Fibroblast of the aortic adventitia (primary cell): Measurements from ENCODE around the gene FBXO11. TPM values are rescaled to one million over a fixed set of nuclear protein-coding genes. Genes with fewer than 3 reads are reported as not detected.

Experiments
- DNase-seq: peaks from one replicate; pipeline ENCODE4 v3.0.0-alpha.2; 2010; ENCODE audit warnings: low read depth
- H3K4me3 ChIP-seq: 2 replicates; pipeline ENCODE4 v1.5.1; 2011; ENCODE audit warnings: low read depth, mild to moderate bottlenecking, control low read depth, low read length, moderate library complexity
- total RNA-seq: library from RNA; depleted of rRNA; stranded (reverse); fragments of >200 nt; gene quantifications from 2 replicates; pipeline ENCODE4 v1.2.3, GENCODE V29; 2012; ENCODE audit warnings: low replicate concordance
- TF ChIP-seq, protein P1 (sequence below): IDR thresholded peaks from 2 replicates; pipeline ENCODE4 v1.5.1; 2011; ENCODE audit warnings: mild to moderate bottlenecking, low read length, control low read depth, inconsistent platforms; ENCODE audit not compliant: insufficient read depth

FBXO11 gene
- total RNA-seq, 1 donor: 50.7 TPM

GRCh38 chr2:47784352-47784851 lies 121.9 kb downstream of the FBXO11 start:
- H3K4me3 ChIP-seq: peak overlapping the region; percentile 87
- TF ChIP-seq, protein P1, sequence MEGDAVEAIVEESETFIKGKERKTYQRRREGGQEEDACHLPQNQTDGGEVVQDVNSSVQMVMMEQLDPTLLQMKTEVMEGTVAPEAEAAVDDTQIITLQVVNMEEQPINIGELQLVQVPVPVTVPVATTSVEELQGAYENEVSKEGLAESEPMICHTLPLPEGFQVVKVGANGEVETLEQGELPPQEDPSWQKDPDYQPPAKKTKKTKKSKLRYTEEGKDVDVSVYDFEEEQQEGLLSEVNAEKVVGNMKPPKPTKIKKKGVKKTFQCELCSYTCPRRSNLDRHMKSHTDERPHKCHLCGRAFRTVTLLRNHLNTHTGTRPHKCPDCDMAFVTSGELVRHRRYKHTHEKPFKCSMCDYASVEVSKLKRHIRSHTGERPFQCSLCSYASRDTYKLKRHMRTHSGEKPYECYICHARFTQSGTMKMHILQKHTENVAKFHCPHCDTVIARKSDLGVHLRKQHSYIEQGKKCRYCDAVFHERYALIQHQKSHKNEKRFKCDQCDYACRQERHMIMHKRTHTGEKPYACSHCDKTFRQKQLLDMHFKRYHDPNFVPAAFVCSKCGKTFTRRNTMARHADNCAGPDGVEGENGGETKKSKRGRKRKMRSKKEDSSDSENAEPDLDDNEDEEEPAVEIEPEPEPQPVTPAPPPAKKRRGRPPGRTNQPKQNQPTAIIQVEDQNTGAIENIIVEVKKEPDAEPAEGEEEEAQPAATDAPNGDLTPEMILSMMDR: no peak
- peak; percentile 24 for DNase-seq

GRCh38 chr2:47783486-47784351 lies 122.6 kb downstream of the FBXO11 start:
- TF ChIP-seq, protein P1: no peak
- peak overlapping the region; percentile 87 for H3K4me3 ChIP-seq
- peak; percentile 17 for DNase-seq

GRCh38 chr2:47782671-47783485 lies 123.4 kb downstream of the FBXO11 start, which contains the start of gene MSH6:
Gene MSH6 (plus strand): TSS chr2:47783145. CDS start chr2:47783234, 89 bp downstream.
- TF ChIP-seq, protein P1: no peak
- H3K4me3 ChIP-seq: peak within 1 kb of the TSS; percentile 87
- DNase-seq: peak; percentile 78

DNA sequence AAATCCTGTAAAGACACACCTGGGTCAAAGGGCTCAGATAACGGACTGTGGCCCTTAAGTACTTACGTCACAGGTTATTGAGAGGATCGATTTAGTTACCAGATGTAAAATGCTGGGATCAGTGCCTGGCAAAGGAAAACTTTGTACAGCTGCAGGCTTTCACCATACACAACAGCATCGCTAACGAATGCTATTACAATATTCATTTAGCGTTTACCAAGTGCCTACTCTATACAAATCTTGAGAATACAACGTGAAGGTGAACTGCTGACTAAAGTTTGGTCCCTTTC lies 124.0 kb downstream of the FBXO11 start:
- TF ChIP-seq, protein P1: no peak
- peak overlapping the region; percentile 76 for H3K4me3 ChIP-seq
- no peak for DNase-seq

GRCh38 chr2:47779426-47779790 lies 126.9 kb downstream of the FBXO11 start:
- no peak for DNase-seq
- TF ChIP-seq, protein P1: no peak
- no peak overlapping the region for H3K4me3 ChIP-seq

- TF ChIP-seq, protein P1: no peak
- no peak overlapping the region for H3K4me3 ChIP-seq
- DNase-seq: no peak
Measured at GRCh38 chr2:47778698-47779425, 127.4 kb downstream of the FBXO11 start.
